Activated T-cell treated with anti-CD3 and anti-CD28 coated beads, Interleukin-2, amount 50 U/mL, for 72 hours (primary cell): ENCODE data around the gene KIAA0825. TPM values are rescaled to one million over a fixed set of nuclear protein-coding genes. Genes with fewer than 3 reads are reported as not detected.

ENCODE experiments used
- ATAC-seq, 2 donors: fragments of 150-1000 bp; cut with Tn5 transposase; replicated peaks in 1 of 2; 2 replicates each; pipeline ENCODE4 v1.10.0; 2021; ENCODE audit warnings: moderate library complexity in 2 of 2, mild to moderate bottlenecking in 1 of 2
- DNase-seq, 2 donors: peaks; one replicate each; pipeline ENCODE4 v3.0.0; 2021 to 2022; ENCODE audit warnings: mixed read lengths in 1 of 2
- H3K27ac Mint-ChIP-seq: one replicate; pipeline ENCODE4 v1.8.0; 2022; ENCODE audit warnings: mild to moderate bottlenecking, moderate library complexity, mixed read lengths
- H3K27me3 Mint-ChIP-seq: one replicate; pipeline ENCODE4 v1.8.0; 2022; ENCODE audit warnings: low read depth, mixed read lengths
- H3K36me3 Mint-ChIP-seq, 2 donors: one replicate each; pipeline ENCODE4 v1.8.0; 2022; ENCODE audit warnings: mixed read lengths in 2 of 2, mild to moderate bottlenecking in 1 of 2; ENCODE audit not compliant: insufficient read depth in 2 of 2
- H3K4me1 Mint-ChIP-seq: one replicate; pipeline ENCODE4 v1.8.0; 2022; ENCODE audit warnings: low read depth, mixed read lengths
- H3K4me3 Mint-ChIP-seq, 2 donors: one replicate each; pipeline ENCODE4 v1.8.0; 2022; ENCODE audit warnings: mild to moderate bottlenecking in 2 of 2, mixed read lengths in 2 of 2, moderate library complexity in 2 of 2
- H3K9me3 Mint-ChIP-seq, 2 donors: one replicate each; pipeline ENCODE4 v1.8.0; 2022; ENCODE audit warnings: mixed read lengths in 2 of 2
- total RNA-seq, 2 donors: library from RNA; stranded (reverse); gene quantifications; one replicate each; pipeline ENCODE4 v1.2.3, GENCODE V29; 2022

Gene KIAA0825
- total RNA-seq, 2 donors from 2014 or later = 1.0 to 1.1 TPM

DNA sequence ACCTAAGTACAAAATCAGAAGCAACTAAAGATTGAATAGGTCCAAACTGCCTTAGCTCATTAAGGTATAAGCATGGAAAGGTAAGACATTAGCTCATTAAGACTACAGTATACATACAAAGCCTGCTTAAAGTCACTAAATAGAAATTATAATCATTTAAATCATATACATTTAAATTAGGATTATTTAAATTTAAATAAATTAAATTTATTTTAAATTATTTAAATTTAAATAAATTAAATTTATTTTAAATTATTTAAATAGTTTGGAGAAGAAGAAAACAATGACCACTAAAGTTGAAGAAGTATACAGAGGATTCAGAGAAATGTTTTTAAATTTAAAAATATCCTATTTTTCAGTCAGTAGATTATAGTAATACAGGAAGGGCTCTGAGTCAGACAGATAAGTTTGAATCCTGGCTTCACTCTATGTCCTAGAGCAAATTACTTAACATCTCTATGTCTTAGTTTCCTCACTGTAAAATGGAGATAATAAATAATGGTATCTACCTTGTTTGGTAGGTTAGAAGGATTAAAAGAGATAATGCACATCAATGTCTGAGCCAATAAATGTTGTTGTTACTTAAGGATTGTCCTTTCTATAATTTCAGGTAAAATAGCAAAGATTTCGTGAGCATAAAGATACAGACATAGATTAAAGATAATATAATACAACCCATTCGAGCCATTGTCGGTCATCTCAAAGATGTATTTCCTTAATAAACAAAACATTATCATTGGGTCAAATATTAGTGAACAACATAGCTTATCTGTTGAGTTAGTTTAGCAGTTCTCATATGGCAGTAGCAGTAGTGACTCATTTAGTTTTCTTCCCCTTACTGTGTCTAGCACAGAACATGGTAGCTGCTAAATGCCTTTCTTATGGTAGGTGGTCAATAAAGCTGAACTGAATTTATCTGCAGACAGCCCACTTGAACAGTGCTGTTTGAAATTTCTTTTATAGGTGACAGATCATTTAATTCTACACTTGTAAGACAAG lies 100.6 kb downstream of the KIAA0825 start:
- no peaks in the 10 kb centered on the region for H3K27me3 Mint-ChIP-seq
- no peaks in the 10 kb centered on the region for H3K4me1 Mint-ChIP-seq
- no peak overlapping the region for H3K27ac Mint-ChIP-seq
- peaks cover 0 to 2% of the 10 kb centered on the region in 2 donors for H3K36me3 Mint-ChIP-seq
- DNase-seq = no peak
- no peak overlapping the region for H3K4me3 Mint-ChIP-seq
- no peaks in the 10 kb centered on the region for H3K9me3 Mint-ChIP-seq
- ATAC-seq = no peak

- Mint-ChIP-seq H3K4me3 (no peak overlapping the region), H3K4me1 (no peaks in the 10 kb centered on the region), H3K27ac (no peak overlapping the region), H3K9me3 (no peaks in the 10 kb centered on the region), H3K36me3 (peaks cover 0 to 2% of the 10 kb centered on the region in 2 donors), H3K27me3 (no peaks in the 10 kb centered on the region)
- no peak for ATAC-seq
- DNase-seq = no peak
Measured at GRCh38 chr5:94516148-94516547, 102.3 kb downstream of the KIAA0825 start.

DNA sequence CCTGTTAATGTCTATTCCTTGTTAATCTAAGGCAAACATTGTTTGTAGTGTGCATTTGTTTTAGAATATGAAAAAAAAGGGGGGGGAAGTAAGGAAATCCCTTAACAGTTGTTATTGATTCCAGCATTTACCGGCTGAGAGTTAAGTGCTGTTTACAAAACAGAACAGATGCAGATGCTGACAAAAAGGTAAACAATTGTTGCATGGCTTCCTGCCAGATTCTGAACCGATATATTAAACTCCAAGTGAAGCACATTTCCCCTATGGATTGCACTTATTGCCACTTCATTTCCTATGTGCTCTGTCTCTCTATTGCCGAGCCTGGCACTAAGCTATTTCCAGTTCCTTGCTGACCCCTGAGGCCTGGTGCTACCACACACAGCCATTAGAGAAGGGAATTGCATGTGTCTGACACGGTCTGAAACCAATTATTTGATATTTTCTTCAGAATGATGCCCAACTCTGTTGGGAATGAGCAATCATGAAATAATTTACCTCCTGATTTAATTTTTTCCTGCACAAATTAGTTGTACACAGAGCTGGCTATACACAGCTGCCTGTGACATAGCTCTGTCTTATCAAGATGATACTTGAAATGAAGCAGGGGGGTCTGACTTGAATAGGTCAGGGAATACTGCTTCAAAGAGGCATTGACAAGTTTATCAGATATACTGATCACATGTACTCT lies 109.8 kb downstream of the KIAA0825 start:
- DNase-seq = no peak
- no peak overlapping the region for H3K27ac Mint-ChIP-seq

GRCh38 chr5:94505327-94506068 lies 112.9 kb downstream of the KIAA0825 start:
- DNase-seq (no peak), ATAC-seq (no peak)
- Mint-ChIP-seq H3K36me3 (no peaks in the 10 kb centered on the region), H3K27ac (no peak overlapping the region), H3K4me3 (no peak overlapping the region), H3K4me1 (no peaks in the 10 kb centered on the region), H3K27me3 (no peaks in the 10 kb centered on the region), H3K9me3 (no peaks in the 10 kb centered on the region)

More for the DNA sequence above, 109.8 kb downstream of the KIAA0825 start:
- Mint-ChIP-seq H3K36me3 (no peaks in the 10 kb centered on the region), H3K4me3 (no peak overlapping the region), H3K27me3 (no peaks in the 10 kb centered on the region), H3K4me1 (no peaks in the 10 kb centered on the region), H3K9me3 (no peaks in the 10 kb centered on the region)
- no peak for ATAC-seq

GRCh38 chr5:94503677-94504076 lies 114.7 kb downstream of the KIAA0825 start:
- no peaks in the 10 kb centered on the region for H3K27me3 Mint-ChIP-seq
- H3K27ac Mint-ChIP-seq = no peak overlapping the region
- ATAC-seq = no peak
- H3K4me1 Mint-ChIP-seq = no peaks in the 10 kb centered on the region
- DNase-seq = no peak
- H3K36me3 Mint-ChIP-seq = no peaks in the 10 kb centered on the region
- no peaks in the 10 kb centered on the region for H3K9me3 Mint-ChIP-seq
- H3K4me3 Mint-ChIP-seq = no peak overlapping the region

DNA sequence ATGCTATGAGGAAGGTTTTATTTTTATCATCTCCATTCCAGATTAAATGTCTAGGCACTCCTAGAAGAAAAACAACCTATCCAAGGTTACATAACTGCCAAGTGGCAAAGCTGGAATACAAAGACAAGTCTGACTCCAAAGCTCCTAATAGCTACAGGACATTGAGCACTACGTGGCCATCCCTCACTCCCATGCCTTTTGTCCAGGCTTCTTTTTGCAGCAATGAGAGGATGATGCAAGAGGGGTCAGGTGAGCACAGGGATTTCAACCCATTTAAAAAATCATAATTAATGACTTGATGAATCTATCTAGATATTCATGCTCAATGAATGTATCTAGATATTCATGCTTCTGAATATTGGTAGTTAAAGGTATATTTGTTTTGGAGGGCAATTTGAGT lies 117.0 kb downstream of the KIAA0825 start:
- Mint-ChIP-seq H3K9me3 (no peaks in the 10 kb centered on the region), H3K4me1 (no peaks in the 10 kb centered on the region), H3K36me3 (no peaks in the 10 kb centered on the region), H3K4me3 (no peak overlapping the region), H3K27me3 (no peaks in the 10 kb centered on the region), H3K27ac (no peak overlapping the region)
- ATAC-seq = no peak
- no peak for DNase-seq

GRCh38 chr5:94499806-94500205 lies 118.6 kb downstream of the KIAA0825 start:
- Mint-ChIP-seq H3K36me3 (no peaks in the 10 kb centered on the region), H3K9me3 (no peaks in the 10 kb centered on the region), H3K4me3 (no peak overlapping the region), H3K4me1 (no peaks in the 10 kb centered on the region), H3K27ac (no peak overlapping the region), H3K27me3 (no peaks in the 10 kb centered on the region)
- DNase-seq (no peak), ATAC-seq (no peak)

DNA sequence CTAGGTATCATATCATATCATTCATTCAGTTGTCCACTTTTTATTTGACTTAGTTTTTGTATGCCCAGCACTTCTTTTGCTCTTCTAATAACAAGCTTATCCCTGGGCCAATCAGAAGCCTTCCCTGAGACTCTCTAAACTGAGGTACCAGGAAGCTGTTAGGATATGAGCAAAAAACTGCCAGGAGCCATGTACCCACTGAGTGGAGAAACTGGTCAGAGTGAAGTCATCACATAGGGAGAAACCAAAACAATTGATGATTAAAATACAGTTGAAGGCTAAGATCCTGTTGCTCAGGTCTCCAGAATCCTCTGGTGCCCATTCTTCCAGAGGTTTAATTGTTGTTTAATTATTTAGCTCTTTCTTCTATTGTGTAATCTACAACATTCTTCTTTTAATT lies 120.2 kb downstream of the KIAA0825 start:
- Mint-ChIP-seq H3K36me3 (no peaks in the 10 kb centered on the region), H3K9me3 (no peaks in the 10 kb centered on the region), H3K27me3 (no peaks in the 10 kb centered on the region), H3K4me3 (no peak overlapping the region), H3K4me1 (no peaks in the 10 kb centered on the region), H3K27ac (no peak overlapping the region)
- DNase-seq (no peak), ATAC-seq (no peak)

DNA sequence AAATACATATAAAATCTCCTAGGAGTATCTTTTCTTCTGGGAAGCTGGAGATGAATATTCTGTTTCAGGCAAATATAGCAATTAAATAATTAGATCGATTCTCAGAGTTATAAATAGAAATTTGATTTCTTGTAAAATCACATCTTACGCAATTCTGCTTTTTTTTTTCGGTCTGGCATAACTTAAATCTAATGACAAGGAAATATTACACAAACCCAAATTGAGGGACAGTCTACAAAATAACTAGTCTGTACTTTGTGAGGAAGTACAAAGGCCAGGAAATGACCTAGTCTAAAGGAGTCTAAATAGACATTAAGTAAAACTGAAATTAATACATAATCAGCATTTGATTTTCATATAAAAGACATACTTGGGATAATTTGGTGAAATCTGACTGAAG lies 133.3 kb downstream of the KIAA0825 start:
- H3K27ac Mint-ChIP-seq = peak overlapping the region; percentile 19
- no peak for DNase-seq
- H3K9me3 Mint-ChIP-seq = no peaks in the 10 kb centered on the region
- no peak for ATAC-seq
- H3K4me3 Mint-ChIP-seq = no peak overlapping the region
- H3K36me3 Mint-ChIP-seq = no peaks in the 10 kb centered on the region
- H3K27me3 Mint-ChIP-seq = no peaks in the 10 kb centered on the region
- no peaks in the 10 kb centered on the region for H3K4me1 Mint-ChIP-seq

DNA sequence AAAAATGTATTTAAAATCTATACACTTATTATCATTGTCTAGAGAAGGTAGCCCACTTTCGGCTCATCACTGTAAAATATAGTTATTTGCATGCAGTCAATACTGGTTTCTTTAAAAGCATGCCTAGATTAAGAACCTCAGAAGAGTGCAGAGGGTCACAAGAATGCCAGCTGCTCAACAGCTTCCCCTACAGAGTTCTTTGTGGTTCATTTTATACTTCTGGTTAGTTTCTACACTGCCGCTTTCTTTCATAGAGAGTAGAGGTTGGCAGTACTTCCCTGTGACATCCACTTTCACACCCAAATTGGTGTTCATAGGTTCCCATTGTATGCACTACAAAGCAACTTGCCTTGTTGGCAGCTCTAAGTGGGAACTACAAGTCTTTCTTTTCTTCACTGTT lies 137.3 kb downstream of the KIAA0825 start:
- Mint-ChIP-seq H3K36me3 (no peaks in the 10 kb centered on the region), H3K27me3 (no peaks in the 10 kb centered on the region), H3K4me1 (no peaks in the 10 kb centered on the region), H3K27ac (no peak overlapping the region), H3K9me3 (no peaks in the 10 kb centered on the region), H3K4me3 (no peak overlapping the region)
- DNase-seq = no peak
- no peak for ATAC-seq

GRCh38 chr5:94480486-94480885 lies 137.9 kb downstream of the KIAA0825 start:
- ATAC-seq (no peak), DNase-seq (no peak)
- H3K27me3 Mint-ChIP-seq = no peaks in the 10 kb centered on the region
- no peaks in the 10 kb centered on the region for H3K36me3 Mint-ChIP-seq
- no peak overlapping the region for H3K27ac Mint-ChIP-seq
- H3K9me3 Mint-ChIP-seq = no peaks in the 10 kb centered on the region
- H3K4me1 Mint-ChIP-seq = no peaks in the 10 kb centered on the region
- no peak overlapping the region for H3K4me3 Mint-ChIP-seq

GRCh38 chr5:94473936-94474335 lies 144.5 kb downstream of the KIAA0825 start:
- ATAC-seq (no peak), DNase-seq (no peak)
- H3K9me3 Mint-ChIP-seq = no peaks in the 10 kb centered on the region
- H3K4me3 Mint-ChIP-seq = no peak overlapping the region
- no peaks in the 10 kb centered on the region for H3K27me3 Mint-ChIP-seq
- no peak overlapping the region for H3K27ac Mint-ChIP-seq
- no peaks in the 10 kb centered on the region for H3K4me1 Mint-ChIP-seq
- H3K36me3 Mint-ChIP-seq = no peaks in the 10 kb centered on the region

- ATAC-seq = no peak
- H3K27me3 Mint-ChIP-seq = no peaks in the 10 kb centered on the region
- H3K9me3 Mint-ChIP-seq = no peaks in the 10 kb centered on the region
- no peak overlapping the region for H3K4me3 Mint-ChIP-seq
- no peak for DNase-seq
- no peak overlapping the region for H3K27ac Mint-ChIP-seq
- no peaks in the 10 kb centered on the region for H3K36me3 Mint-ChIP-seq
- H3K4me1 Mint-ChIP-seq = no peaks in the 10 kb centered on the region
Measured at GRCh38 chr5:94471521-94471920, 146.9 kb downstream of the KIAA0825 start.
